Astrocyte (in vitro differentiated cells and primary cell): ENCODE measurements around the gene ACOT11. TPM values are rescaled to one million over a fixed set of nuclear protein-coding genes. Genes with fewer than 3 reads are reported as not detected.

Experiments
- DNase-seq: peaks from one replicate; pipeline ENCODE4 v3.0.0-alpha.2; 2010; ENCODE audit warnings: low read depth
- FAIRE-seq: peaks from 2 replicates; lab custom pipeline; 2011; peaks lifted over from hg19 to GRCh38; lab: Jason Lieb, UNC
- H2AFZ ChIP-seq: 2 replicates; pipeline ENCODE4 v1.6.0; 2012; ENCODE audit warnings: low read depth, low read length, inconsistent platforms
- H3K27ac ChIP-seq: 2 replicates; pipeline ENCODE4 v1.5.1; 2011; ENCODE audit warnings: low read depth, low read length, inconsistent platforms
- H3K27me3 ChIP-seq: 2 replicates; pipeline ENCODE4 v1.6.0; 2011; ENCODE audit warnings: low read length, inconsistent platforms; ENCODE audit not compliant: insufficient read depth
- H3K36me3 ChIP-seq: 2 replicates; pipeline ENCODE4 v1.5.1; 2011; ENCODE audit warnings: low read length, inconsistent platforms; ENCODE audit not compliant: insufficient read depth
- H3K4me1 ChIP-seq: 2 replicates; pipeline ENCODE4 v1.5.1; 2011; ENCODE audit warnings: low read length, inconsistent platforms; ENCODE audit not compliant: insufficient read depth
- H3K4me2 ChIP-seq: 2 replicates; pipeline ENCODE4 v1.6.0; 2012; ENCODE audit warnings: low read length, inconsistent platforms
- H3K4me3 ChIP-seq: 2 replicates; pipeline ENCODE4 v1.5.1; 2011; ENCODE audit warnings: low read depth, mild to moderate bottlenecking, low read length, inconsistent platforms; ENCODE audit not compliant: insufficient read depth
- H3K79me2 ChIP-seq: 2 replicates; pipeline ENCODE4 v1.6.0; 2012; ENCODE audit warnings: mild to moderate bottlenecking, low read length, inconsistent platforms; ENCODE audit not compliant: insufficient read depth
- H3K9ac ChIP-seq: 2 replicates; pipeline ENCODE4 v1.6.0; 2012; ENCODE audit warnings: mild to moderate bottlenecking, low read length, inconsistent platforms
- H3K9me3 ChIP-seq: 2 replicates; pipeline ENCODE4 v1.5.1; 2012; ENCODE audit warnings: low read depth, mild to moderate bottlenecking, low read length, inconsistent platforms; ENCODE audit not compliant: insufficient read depth
- H4K20me1 ChIP-seq: 2 replicates; pipeline ENCODE4 v1.6.0; 2012; ENCODE audit warnings: low read length, inconsistent platforms; ENCODE audit not compliant: insufficient read depth
- H3K27ac Mint-ChIP-seq: one replicate; pipeline ENCODE4 v1.8.0; 2021; ENCODE audit warnings: mild to moderate bottlenecking, mixed read lengths; ENCODE audit not compliant: unreplicated experiment
- H3K27me3 Mint-ChIP-seq: one replicate; pipeline ENCODE4 v1.8.0; 2021; ENCODE audit warnings: low read depth, mixed read lengths; ENCODE audit not compliant: unreplicated experiment
- H3K36me3 Mint-ChIP-seq: one replicate; pipeline ENCODE4 v1.8.0; 2021; ENCODE audit warnings: low read depth, mixed read lengths; ENCODE audit not compliant: unreplicated experiment
- H3K4me1 Mint-ChIP-seq: one replicate; pipeline ENCODE4 v1.8.0; 2021; ENCODE audit warnings: low read depth, mixed read lengths; ENCODE audit not compliant: unreplicated experiment
- H3K4me3 Mint-ChIP-seq: one replicate; pipeline ENCODE4 v1.8.0; 2021; ENCODE audit warnings: mild to moderate bottlenecking, moderate library complexity, mixed read lengths; ENCODE audit not compliant: unreplicated experiment
- H3K9me3 Mint-ChIP-seq: one replicate; pipeline ENCODE4 v1.8.0; 2021; ENCODE audit warnings: mild to moderate bottlenecking, mixed read lengths; ENCODE audit not compliant: unreplicated experiment
- EZH2 ChIP-seq: IDR thresholded peaks from 2 replicates; pipeline ENCODE4 v1.6.1; 2012; ENCODE audit warnings: mild to moderate bottlenecking, low read length, inconsistent platforms; ENCODE audit not compliant: insufficient read depth
- total RNA-seq: library from RNA; stranded (reverse); gene quantifications from 2 replicates; pipeline ENCODE4 v1.2.1, GENCODE V29; 2021
- TF ChIP-seq, protein P1 (sequence below): IDR thresholded peaks from 2 replicates; pipeline ENCODE4 v1.5.1; 2011; ENCODE audit warnings: low read depth, mild to moderate bottlenecking, inconsistent platforms, low read length, moderate library complexity; ENCODE audit not compliant: insufficient read depth

Gene ACOT11
- total RNA-seq, 1 donor from 2014 or later = 1.5 TPM

DNA sequence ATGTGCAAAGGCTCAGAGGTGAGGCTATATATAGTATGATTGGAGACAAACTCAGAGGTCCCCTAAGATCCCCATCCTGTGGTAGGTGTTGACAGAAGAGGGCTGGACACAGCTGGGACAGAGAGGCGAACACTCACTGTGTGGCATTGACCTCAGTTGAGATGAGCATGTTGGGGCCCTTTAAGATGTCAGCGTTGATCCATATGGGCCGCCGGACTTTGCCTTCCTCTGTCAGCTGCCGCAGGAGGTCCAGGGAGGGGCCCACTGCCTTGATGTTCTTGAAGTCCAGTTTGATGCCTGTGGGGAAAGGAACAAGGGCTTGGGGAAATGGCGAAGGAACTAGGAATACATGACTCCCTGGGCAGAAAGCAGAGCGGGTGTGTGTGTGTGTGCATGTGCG is 66.5 kb downstream of the ACOT11 start:
- H3K79me2 ChIP-seq = no peaks in the 10 kb centered on the region
- no peaks in the 10 kb centered on the region for H3K4me1 ChIP-seq
- H3K9ac ChIP-seq = no peak overlapping the region
- H3K36me3 ChIP-seq = no peaks in the 10 kb centered on the region
- Mint-ChIP-seq H3K9me3 (peaks cover 3% of the 10 kb centered on the region), H3K4me3 (no peak overlapping the region), H3K27ac (no peak overlapping the region), H3K36me3 (no peaks in the 10 kb centered on the region), H3K4me1 (peaks cover 10% of the 10 kb centered on the region), H3K27me3 (peaks cover 8% of the 10 kb centered on the region)
- H3K27me3 ChIP-seq = peaks cover 5% of the 10 kb centered on the region
- H3K4me2 ChIP-seq = no peak overlapping the region
- no peaks in the 10 kb centered on the region for H3K9me3 ChIP-seq
- H2AFZ ChIP-seq = no peak overlapping the region
- TF ChIP-seq, protein P1, sequence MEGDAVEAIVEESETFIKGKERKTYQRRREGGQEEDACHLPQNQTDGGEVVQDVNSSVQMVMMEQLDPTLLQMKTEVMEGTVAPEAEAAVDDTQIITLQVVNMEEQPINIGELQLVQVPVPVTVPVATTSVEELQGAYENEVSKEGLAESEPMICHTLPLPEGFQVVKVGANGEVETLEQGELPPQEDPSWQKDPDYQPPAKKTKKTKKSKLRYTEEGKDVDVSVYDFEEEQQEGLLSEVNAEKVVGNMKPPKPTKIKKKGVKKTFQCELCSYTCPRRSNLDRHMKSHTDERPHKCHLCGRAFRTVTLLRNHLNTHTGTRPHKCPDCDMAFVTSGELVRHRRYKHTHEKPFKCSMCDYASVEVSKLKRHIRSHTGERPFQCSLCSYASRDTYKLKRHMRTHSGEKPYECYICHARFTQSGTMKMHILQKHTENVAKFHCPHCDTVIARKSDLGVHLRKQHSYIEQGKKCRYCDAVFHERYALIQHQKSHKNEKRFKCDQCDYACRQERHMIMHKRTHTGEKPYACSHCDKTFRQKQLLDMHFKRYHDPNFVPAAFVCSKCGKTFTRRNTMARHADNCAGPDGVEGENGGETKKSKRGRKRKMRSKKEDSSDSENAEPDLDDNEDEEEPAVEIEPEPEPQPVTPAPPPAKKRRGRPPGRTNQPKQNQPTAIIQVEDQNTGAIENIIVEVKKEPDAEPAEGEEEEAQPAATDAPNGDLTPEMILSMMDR = no peak
- TF ChIP-seq EZH2 = no peak
- H3K4me3 ChIP-seq = no peak overlapping the region
- H4K20me1 ChIP-seq = no peaks in the 10 kb centered on the region
- FAIRE-seq (no peak), DNase-seq (no peak)
- H3K27ac ChIP-seq = no peak overlapping the region

DNA sequence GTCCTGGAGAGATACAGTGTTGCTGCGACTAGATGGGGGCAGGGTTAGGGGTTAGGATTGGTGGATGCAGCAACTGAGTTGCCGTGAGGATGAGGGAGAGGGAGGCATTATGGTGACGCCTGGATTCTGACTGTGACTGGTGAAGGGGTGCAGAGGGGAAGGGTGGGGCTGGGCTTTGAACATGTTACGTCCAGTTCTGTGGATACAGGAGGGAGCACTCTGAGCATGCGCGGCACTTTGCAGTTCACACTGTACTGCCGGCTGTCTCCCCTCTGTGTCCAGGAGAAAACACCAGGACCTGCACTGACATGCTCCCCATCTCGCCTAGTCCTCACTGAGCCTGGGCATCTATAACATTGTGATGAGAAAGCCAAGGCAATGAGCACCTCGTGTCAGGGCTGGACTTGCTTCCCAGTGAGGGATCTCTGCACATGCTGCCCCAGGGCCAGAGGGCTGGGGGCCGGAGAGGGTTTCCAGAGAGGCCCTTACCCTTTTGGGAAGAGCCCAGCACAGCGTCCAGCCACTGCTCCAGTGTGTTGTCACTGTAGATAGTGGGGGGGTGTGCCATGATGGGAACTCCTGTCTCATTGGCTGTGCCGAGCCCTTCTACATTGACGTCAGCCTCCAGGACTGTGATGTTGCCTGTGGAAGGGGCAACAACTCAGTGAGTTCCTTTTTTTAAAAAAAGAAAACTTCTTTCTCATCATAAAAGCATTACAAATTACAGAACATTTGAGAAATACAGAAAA is 67.7 kb downstream of the ACOT11 start:
- H3K4me3 Mint-ChIP-seq = no peak overlapping the region

More for the DNA sequence above, 67.7 kb downstream of the ACOT11 start:
- peaks cover 14% of the 10 kb centered on the region for H3K27me3 Mint-ChIP-seq
- peaks cover 5% of the 10 kb centered on the region for H3K4me1 Mint-ChIP-seq
- no peak overlapping the region for H3K4me2 ChIP-seq
- FAIRE-seq = no peak
- H3K79me2 ChIP-seq = no peaks in the 10 kb centered on the region
- H3K9ac ChIP-seq = no peak overlapping the region
- H3K27me3 ChIP-seq = peaks cover 5% of the 10 kb centered on the region
- no peak overlapping the region for H3K4me3 ChIP-seq
- no peaks in the 10 kb centered on the region for H3K4me1 ChIP-seq
- H3K27ac ChIP-seq = no peak overlapping the region
- H3K27ac Mint-ChIP-seq = no peak overlapping the region
- no peaks in the 10 kb centered on the region for H4K20me1 ChIP-seq
- DNase-seq = no peak
- TF ChIP-seq, protein P1 = no peak
- no peak for TF ChIP-seq EZH2
- H3K36me3 Mint-ChIP-seq = no peaks in the 10 kb centered on the region
- no peaks in the 10 kb centered on the region for H3K36me3 ChIP-seq
- no peak overlapping the region for H2AFZ ChIP-seq
- no peaks in the 10 kb centered on the region for H3K9me3 ChIP-seq
- peaks cover 6% of the 10 kb centered on the region for H3K9me3 Mint-ChIP-seq
